HG03571 (cell line): ENCODE results near the gene MED9.
"Not testable (repeated sequence)": the region's sequence is repeated elsewhere in the genome, so short reads cannot be mapped to it uniquely, and the experiment has no call there.

Experiments
- ATAC-seq: cut with Tn5 transposase; IDR thresholded peaks from one replicate; pipeline ENCODE4 v1.9.1; 2021; ENCODE audit not compliant: unreplicated experiment

The MED9 gene, protein sequence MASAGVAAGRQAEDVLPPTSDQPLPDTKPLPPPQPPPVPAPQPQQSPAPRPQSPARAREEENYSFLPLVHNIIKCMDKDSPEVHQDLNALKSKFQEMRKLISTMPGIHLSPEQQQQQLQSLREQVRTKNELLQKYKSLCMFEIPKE

DNA sequence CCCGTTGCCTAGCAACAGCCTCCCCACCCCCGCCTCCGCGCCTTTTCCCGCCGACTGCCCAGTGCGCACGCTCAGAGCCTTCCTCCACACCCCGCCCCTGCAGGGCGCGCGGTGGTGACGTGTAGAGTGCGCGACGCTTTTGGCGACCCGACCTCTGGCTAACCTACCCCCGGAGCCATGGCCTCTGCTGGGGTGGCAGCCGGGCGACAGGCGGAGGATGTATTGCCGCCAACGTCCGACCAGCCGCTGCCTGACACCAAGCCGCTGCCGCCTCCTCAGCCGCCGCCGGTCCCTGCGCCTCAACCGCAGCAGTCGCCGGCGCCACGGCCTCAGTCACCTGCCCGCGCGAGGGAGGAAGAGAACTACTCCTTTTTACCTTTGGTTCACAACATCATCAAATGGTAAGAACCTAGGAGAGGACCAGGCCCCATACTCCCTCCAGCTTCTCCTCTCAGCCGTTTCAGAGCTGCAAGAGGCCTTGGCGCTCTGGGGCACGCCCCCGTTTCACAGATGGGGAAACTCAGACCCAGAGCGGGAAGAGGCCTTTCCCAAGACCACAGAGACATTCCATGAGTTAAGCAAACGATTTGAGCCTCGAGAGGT is at the start of gene MED9:
TSS of gene MED9 (plus strand) at position 136 of the 603 bp plus-strand sequence. CDS start at position 178, 42 bp downstream.
- no peak for ATAC-seq

DNA sequence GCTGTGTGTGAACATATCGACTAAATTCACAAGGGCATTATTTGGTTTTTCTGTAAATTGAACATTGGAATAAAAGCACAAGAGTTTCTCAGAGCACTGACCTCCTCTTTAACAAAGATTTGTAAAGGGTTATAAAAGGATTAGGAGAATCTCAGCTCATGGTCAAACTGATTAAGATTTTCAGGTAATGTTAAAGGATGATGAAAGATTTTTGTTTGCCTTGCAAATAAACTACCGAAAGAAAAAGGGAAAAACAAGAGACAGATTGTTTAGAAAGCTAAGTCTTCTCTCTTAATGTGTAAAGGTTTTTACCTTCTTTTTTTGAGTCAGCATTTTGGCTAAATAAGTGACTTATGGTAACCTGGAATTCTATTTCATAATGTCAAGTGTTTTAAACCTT is 47.6 kb upstream of the MED9 start:
- ATAC-seq = no peak

DNA sequence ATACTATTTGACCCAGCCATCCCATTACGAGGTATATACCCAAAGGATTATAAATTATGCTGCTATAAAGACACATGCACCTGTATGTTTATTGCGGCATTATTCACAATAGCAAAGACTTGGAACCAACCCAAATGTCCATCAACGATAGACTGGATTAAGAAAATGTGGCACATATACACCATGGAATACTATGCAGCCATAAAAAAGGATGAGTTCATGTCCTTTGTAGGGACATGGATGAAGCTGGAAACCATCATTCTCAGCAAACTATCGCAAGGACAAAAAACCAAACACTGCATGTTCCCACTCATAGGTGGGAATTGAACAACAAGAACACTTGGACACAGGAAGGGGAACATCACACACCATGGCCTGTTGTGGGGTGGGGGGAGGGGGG is 45.9 kb upstream of the MED9 start:
- not testable (repeated sequence) for ATAC-seq

DNA sequence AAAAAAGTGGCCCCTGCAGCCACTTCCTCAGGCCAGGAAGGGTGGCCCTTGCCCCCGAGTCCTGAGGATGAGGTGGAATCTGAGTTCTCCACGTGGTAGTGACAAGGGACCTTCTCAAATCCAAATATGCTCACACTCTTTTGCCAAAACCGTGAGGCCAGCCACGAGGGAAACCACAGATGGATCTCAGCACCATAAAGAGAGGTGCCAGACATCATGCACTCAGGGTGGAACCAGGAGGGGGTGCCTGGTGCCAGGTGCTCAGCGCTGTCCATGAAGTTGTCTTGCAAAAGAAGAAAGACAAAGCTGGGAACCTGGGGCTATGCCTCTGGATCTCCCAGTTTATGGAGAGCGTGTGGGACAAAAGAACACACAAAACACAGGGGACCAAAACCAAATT is 45.2 kb upstream of the MED9 start:
- ATAC-seq = no peak

DNA sequence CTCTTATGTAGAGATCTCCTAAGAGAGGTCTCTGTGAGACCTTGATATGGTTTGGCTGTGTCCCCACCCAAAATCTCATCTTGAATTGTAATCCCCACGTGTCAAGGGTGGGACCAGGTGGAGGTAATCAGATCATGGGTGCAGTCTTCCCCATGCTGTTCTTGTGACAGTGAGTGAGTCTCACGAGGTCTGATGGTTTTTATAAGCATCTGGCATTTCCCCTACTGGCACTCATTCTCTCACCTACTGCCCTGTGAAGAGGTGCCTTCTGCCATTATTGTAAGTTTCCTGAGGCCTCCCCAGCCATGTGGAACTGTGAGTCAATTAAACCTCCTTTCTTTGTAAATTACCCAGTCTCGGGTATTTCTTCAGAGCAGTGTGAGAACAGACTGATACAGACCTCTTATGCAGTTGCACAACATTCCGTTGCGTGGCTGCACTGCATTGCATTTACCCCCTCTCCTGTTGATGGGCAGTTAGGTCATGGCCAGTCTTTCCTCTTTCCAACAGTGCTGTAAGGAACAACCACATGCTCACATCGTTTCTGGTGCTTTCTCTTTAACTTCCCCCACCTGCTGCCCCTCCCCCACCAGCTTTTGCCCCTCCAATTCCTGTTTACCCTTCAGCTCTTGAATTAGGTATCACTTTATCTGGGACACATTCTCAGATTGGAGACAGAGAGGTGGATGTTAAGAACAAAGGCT is 43.6 kb upstream of the MED9 start:
- no peak for ATAC-seq

DNA sequence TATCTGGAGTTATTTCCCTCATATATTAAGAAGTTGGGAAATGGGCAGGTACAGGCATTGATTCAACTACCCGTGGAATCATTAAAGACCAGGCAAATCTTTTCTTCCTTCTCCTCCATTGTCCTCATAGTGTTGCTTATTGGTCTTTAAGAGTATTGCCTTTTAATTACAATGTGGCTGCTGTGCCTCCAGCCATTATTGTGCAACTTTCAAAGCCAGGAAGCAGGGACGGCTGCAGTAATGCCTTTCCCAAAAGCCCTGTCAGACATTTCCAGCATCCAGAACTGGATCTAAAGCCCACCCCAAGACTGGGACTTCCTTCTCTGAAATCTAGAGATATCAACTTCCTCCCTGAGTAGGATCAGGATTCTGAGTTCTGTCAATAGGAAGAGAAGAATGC is 42.3 kb upstream of the MED9 start:
- no peak for ATAC-seq

DNA sequence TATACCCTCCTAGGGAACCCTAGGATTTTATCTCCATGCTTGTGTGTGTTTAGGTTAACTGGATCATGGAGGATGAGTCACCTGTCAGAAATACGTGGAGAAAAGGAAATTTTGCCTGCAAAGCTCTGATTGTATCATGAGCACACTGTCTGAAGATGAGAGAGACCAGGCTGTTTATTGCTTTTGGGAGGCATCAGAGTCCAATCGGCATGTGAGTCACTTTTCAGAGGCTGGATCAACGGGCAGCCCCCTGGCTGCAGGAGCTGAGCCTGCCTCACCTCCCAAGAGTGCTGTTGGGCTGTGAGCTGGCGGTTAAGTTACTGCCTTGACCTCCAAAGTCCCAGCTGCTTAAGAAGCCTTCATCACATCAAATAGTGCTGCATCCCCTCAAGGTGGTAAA is 41.5 kb upstream of the MED9 start:
- no peak for ATAC-seq

DNA sequence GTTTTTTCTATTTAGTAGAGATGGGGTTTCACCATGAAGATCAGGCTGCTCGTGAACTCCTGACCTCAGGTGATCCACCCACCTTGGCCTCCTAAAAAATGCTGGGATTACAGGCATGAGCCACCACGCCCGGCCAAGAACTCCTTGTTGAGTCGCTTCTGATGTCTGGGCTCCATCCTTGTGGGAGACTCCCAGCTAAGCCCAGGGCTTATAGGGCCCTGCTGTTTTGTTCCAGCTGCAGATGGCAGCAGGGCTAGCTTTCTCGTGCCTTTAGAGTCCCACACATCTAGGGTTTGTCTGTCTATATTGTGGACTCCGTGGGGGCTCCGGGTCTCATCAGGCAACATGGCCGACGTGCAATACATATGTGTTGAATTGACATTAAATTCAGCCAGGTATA is 39.3 kb upstream of the MED9 start:
- ATAC-seq = no peak

DNA sequence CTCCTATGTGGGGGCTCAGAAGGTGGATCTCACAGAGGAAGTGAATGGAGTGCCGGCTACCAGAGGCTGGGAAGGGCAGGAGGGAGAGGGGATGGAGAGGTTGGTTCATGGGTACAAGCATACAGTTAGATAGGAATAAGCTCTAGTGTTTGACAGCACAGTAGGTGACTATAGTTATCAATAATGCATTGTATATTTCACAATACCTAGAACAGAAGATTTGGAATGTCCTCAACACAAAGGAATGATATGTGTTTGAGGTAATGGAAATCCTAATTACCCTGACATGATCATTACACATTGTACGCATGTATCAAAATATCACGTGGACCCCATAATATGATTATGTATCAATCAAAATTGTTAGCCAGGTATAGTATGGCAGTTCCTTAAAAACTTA is 38.9 kb upstream of the MED9 start:
- ATAC-seq = no peak

DNA sequence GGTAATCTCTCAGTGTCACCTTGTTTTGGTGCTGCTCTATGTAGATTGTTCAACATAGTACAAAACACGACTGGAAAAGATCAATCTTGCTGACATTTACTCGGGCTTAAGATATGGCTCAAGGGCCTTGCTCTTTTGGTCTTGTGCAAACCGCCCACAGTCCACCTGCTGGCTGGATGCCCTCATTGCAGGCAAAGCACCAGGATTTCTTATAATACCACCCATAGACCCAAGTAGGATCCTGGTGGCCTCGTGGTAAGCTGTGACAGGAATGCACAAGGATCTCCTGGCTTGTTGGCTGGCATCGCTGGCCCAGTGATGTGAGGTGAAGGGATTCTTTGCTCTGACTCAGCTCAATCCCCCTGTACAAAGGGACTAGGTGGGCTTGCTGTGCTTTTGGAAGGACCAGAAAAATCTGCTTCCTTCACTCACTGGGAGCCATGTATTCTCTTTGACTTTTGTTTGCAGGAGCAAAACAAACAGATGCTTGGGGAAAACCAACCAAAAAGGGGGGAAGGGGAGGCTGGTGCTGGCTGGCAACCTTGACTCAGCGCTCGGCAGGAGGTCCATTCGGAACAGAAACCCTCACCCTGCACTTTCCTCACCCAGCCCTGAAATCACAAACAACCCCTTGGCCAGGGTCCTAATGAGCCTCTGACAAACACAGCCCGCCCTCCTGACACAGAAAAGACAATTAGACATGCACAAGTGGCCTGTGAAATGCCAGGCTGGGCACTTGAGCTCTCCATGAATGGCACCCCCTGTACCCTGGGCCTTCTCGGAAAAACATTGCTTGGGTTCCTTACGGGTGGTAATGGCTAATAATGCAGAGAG is 36.6 kb upstream of the MED9 start:
- ATAC-seq = no peak

DNA sequence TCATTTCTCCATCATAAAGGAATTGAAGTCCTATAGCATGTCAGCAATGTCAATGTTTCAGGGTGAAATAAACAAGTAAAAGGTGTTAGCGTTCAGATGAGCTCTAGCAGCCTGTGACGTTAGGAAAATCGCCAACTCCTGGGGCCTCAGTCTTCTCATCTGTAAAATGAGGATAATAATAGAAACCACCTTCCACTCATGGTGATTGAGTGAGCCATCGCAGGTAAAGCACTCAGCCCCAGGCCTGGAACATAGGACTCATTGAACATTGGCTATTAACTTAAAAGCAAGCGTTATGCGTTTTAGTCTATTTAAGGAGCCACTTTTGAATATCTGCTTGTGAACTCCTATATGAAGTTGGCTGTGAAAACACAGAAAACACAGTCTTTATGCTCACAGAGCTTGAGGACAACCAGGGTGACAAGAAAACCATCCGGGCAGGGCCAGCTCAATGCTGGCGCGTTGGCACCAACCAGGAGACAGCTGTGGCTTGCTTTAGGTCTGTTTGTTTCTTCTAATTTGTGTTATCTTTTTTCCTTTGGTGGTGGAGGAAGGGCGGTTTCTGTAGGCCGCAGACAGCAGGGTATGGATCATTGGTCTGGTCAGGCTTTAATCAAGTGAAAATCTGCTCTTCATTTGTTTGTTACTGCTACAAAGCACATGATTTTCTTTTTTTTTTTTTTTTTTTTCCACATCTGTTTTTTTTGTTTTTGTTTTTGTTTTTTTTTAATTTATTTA is 35.7 kb upstream of the MED9 start:
- ATAC-seq = no peak

DNA sequence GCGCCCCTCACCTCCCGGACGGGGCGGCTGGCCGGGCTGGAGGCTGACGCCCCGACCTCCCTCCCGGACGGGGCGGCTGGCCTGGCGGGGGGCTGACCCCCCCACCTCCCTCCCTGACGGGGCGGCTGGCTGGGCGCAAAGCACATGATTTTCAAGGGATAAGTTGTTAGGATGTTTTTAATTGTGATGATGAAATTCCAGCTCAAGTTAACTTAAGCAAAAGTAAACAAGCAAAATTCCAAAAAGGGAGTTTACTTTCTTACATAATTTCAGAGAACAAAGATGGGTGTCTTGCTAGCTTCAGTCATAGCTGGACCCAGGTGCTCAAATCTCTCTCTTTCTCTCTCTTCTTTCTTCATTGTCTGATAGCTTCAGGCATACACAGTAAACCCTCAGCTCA is 33.6 kb upstream of the MED9 start:
- ATAC-seq = no peak

DNA sequence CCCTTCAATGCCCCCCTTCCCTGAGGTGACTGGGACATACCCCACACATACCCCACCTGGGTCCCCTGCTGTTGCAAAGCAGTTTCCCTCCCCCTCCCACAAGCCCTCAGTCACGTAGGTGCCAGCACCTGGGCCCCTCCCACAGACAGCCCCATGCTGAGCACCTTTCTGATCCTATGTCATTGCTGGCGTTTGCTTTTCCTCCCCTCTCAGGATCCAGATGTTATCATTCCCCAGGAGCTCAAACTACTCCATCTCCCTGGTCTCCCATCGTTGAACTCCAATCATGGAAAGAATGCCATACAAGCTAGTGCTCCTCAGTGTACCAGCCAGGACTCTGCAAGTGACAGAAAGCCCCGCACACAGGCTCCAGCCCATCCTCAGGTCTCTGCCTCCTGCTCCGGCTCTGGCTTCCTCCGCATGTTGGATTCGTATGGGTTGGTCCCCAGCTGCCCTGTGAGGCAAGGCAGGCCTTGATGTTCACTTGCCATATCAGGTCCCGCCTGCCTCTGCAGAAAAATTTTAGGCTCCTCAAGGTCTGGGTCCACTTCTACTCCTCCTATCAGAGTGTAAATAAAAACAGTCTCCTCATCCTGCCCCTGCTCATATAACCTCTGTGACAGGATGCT is 31.4 kb upstream of the MED9 start:
- ATAC-seq = no peak

DNA sequence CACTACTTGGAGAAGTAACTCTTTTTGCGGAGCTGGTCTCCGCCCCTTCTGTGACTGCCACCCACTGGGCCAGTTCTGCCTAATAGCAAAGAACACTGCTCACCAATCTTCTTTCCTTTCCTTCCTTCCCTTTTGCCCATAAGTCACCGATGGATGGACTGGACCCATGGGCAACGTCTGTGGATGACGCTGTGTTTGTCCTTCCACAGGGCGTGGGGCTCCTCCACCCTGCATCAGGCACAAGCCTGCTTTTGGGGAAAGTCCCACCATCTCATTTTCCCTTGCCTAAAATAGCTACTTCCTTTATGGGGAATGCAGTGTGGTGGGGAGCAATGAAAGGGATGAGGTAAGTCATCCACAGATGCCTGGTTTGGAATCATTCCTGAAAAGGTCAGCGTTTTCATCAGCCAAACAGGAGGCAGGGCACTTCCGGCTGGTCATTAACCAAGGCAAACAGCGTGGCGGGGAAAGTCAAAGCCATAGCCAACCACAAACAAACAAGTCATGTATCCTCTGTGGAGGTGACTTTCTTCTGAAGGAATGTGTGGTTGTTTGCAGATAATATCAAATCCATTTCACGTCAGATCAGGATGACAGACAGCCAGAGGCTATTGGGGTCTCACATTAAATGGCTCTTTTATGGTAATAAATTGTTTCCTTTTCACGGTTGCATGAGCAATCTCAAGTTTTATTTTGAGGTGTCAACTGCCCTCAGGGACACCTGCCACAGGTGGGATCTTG is 30.7 kb upstream of the MED9 start:
- ATAC-seq = no peak

DNA sequence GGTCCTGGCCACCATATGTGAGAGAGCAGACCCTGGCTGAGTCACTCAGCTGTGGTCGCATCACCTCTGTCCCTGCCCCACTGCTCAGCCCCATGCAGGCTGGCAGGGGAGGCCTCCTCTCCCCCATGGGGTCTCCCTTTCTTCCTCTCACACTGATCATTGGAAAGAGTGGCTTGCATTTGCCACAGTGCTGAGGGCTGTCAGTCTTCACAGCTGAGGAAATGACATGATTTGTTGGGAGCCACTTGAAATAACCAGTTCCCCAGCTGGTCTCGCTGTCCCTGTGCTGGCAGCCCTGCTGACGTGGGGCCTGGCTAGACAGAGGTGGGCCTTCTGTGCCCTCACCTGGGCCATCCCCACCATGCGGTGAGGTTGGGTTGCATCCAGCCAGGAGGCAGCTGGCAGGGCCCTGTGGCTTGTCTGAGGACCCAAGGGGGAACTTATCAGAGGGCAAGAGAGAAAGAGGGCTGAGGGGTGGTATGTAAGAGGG is 30.1 kb upstream of the MED9 start:
- no peak for ATAC-seq

DNA sequence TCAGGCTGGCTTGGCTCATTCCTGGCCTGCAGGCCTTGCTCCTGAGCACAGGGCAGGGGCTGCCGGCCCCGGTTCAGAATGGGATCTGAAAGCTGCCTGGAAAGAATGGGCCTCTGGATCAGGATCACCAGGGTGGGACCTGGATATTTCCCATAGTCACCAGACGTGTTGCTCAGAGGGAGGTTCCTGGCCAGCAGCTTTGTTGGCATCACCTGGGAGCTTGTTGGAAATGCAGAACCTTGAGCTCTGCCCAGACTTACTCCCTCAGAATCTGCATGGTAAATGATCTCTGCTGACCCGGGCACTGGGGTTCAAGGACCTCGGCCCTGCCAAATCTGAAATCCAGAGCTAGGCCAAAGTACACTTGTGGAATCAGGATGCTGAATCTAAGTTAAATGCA is 29.5 kb upstream of the MED9 start:
- ATAC-seq = no peak

DNA sequence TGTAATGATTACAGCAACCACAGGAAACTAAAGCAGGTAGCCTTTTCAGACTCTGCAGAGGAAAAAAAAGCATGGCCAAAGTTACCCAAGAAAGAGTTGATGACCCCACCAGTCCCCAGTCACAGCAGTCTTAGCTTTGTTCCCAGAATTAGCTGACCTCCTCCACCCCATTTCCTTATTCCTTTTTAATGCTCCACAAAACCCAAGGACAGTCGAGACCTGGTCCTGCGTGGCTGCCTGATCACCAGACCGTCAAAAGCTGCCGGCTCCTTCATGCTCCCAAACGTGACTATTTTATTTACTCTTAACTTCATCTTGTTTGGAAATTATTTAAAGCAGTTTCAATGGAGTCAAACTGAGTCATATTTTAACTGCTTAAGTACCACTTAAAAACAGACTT is 28.7 kb upstream of the MED9 start:
- ATAC-seq = no peak

DNA sequence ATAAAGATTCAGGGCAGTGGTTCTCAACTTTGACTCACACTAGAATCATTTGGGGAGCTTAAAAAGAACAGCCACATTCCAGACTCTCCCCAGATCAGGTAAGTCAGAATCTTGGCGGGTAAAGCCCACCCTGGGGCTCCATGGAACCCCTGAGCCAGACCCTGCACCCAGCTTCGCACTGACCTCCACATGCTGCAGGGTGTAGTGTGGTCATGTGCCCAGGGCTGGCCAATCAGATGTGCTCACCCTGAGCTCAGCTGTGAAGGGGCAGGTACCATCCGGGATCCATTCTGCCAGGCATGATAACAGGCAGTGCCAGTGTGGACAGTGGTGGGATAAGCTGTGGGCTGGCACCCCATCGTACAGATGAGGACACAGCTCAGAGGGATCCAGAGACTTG is 28.1 kb upstream of the MED9 start:
- ATAC-seq = no peak

DNA sequence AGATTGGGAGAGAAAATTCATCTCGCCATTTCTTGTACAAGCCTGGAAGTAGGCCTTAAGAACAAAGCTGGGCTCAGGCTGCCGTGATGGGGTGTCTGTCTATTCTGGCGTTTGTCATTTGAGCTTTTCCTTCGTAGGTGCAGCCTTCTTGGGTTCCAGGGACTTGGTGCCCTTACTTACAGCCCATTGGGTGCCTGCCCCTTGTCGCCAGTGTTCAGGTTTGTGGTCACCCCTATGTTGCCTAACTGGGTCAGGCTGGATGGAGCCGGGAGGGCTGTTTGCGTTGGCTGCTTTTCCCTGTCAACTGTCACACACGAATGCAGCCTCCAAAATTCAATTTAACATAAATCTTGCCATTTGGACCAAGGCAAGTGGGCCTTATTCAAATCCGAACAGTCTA is 23.7 kb upstream of the MED9 start:
- no peak for ATAC-seq

DNA sequence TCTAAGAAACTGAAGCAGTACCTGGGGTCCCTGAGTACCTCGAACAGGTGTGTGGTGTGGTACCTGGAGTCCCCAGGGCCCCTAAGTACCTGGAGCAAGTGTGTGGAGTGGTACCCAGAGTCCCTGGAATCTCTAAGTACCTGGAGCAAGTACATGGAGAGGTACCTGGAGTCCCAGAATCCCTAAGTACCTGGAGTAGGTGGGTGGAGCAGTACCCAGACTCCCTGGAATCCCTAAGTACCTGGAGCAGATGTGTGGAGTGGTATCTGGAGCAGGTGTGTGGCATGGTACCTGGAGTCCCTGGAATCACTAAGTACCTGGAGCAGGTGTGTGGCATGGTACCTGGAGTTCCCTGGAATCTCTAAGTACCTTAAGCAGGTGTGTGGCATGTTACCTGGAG is 22.5 kb upstream of the MED9 start:
- ATAC-seq = no peak
